H1 (cell line): ENCODE results near the gene ANXA9. TPM values are rescaled to one million over a fixed set of nuclear protein-coding genes. Genes with fewer than 3 reads are reported as not detected.

ENCODE experiments used
- CTCF ChIA-PET: fragments of 300-600 bp; sonication (Branson Sonifier 250); formaldehyde crosslinking; loops from one replicate; lab custom pipeline; 2021; ENCODE audit not compliant: partially characterized antibody; lab: Charles Lee
- POLR2A ChIA-PET: fragments of 300-600 bp; sonication (Branson Sonifier 250); formaldehyde crosslinking; loops from one replicate; lab custom pipeline; 2021; ENCODE audit warnings: inconsistent platforms; ENCODE audit not compliant: partially characterized antibody; lab: Charles Lee
- DNase-seq, 2 experiments: peaks; one replicate each; pipeline versions ENCODE4 v3.0.0 to v3.0.0-alpha.2; 2010 to 2022; ENCODE audit warnings: low spot score in 2 of 2, low read depth in 1 of 2, mixed read lengths in 1 of 2
- FAIRE-seq: peaks from 2 replicates; lab custom pipeline; 2011; peaks lifted over from hg19 to GRCh38; lab: Jason Lieb, UNC
- H2AFZ ChIP-seq: 2 replicates; pipeline ENCODE4 v1.8.1; 2012; ENCODE audit warnings: low read length, inconsistent platforms
- H2AK5ac ChIP-seq: 2 replicates; pipeline ENCODE4 v1.6.1; 2013; ENCODE audit warnings: low read depth, low read length
- H2BK120ac ChIP-seq: replicated peaks from 2 replicates; pipeline ENCODE3; 2013; ENCODE audit warnings: low read depth, low read length, inconsistent platforms
- H2BK12ac ChIP-seq: 2 replicates; pipeline ENCODE4 v1.6.1; 2013; ENCODE audit warnings: low read depth, low read length
- H2BK15ac ChIP-seq: 2 replicates; pipeline ENCODE4 v1.6.1; 2013; ENCODE audit warnings: low read length
- H2BK20ac ChIP-seq: 2 replicates; pipeline ENCODE4 v1.6.1; 2013; ENCODE audit warnings: low read length
- H2BK5ac ChIP-seq: 2 replicates; pipeline ENCODE4 v1.6.1; 2013; ENCODE audit warnings: low read depth, low read length
- H3K14ac ChIP-seq: 2 replicates; pipeline ENCODE4 v1.6.1; 2013; ENCODE audit warnings: inconsistent platforms; ENCODE audit not compliant: insufficient read length
- H3K18ac ChIP-seq: 2 replicates; pipeline ENCODE4 v1.6.1; 2013; ENCODE audit warnings: low read length; ENCODE audit errors: extremely low read depth
- H3K23ac ChIP-seq: 2 replicates; pipeline ENCODE4 v1.6.1; 2013; ENCODE audit warnings: inconsistent platforms; ENCODE audit not compliant: insufficient read length
- H3K23me2 ChIP-seq: 2 replicates; pipeline ENCODE4 v1.6.1; 2013; ENCODE audit warnings: low read depth, low read length
- H3K27ac ChIP-seq: 2 replicates; pipeline ENCODE4 v1.6.1; 2011; ENCODE audit warnings: low read depth, low read length, inconsistent platforms
- H3K27me3 ChIP-seq, 4 experiments: replicated peaks in 1 of 4; 1 replicate in 1 of 4; 2 replicates in 3 of 4; pipeline versions ENCODE4 v1.6.1 to v1.8.1; 2011 to 2013; ENCODE audit warnings: low read length in 3 of 4, mild to moderate bottlenecking in 3 of 4, inconsistent platforms in 2 of 4, mixed read lengths in 2 of 4, moderate library complexity in 1 of 4; ENCODE audit not compliant: control insufficient read depth in 3 of 4, insufficient read depth in 3 of 4; ENCODE audit errors: extremely low read depth in 1 of 4
- H3K36me3 ChIP-seq, 4 experiments: 2 replicates each; pipeline versions ENCODE4 v1.6.1 to v1.8.1; 2011 to 2013; ENCODE audit warnings: mild to moderate bottlenecking in 4 of 4, low read length in 3 of 4, moderate library complexity in 2 of 4, control low read depth in 1 of 4, inconsistent platforms in 1 of 4; ENCODE audit not compliant: insufficient read depth in 4 of 4, control insufficient read depth in 2 of 4
- H3K4ac ChIP-seq: replicated peaks from 2 replicates; pipeline ENCODE3; 2013; ENCODE audit warnings: low read length, low read depth, mixed read lengths, inconsistent platforms; ENCODE audit not compliant: insufficient read length
- H3K4me1 ChIP-seq, 4 experiments: replicated peaks in 1 of 4; 1 replicate in 1 of 4; 2 replicates in 3 of 4; pipeline versions ENCODE4 v1.6.1 to v1.8.1; 2011 to 2013; ENCODE audit warnings: low read length in 3 of 4, inconsistent platforms in 2 of 4, mixed read lengths in 1 of 4; ENCODE audit not compliant: insufficient read depth in 4 of 4, control insufficient read depth in 3 of 4
- H3K4me2 ChIP-seq, 2 experiments: 2 replicates each; pipeline versions ENCODE4 v1.6.1 to v1.8.1; 2011 to 2013; ENCODE audit warnings: low read depth in 2 of 2, low read length in 2 of 2, control low read depth in 1 of 2, inconsistent platforms in 1 of 2, mild to moderate bottlenecking in 1 of 2; ENCODE audit not compliant: insufficient read depth in 1 of 2
- H3K4me3 ChIP-seq, 4 experiments: fragments of 200-600, 300-600 bp in 1 of 4; sonication (generic), shearing (Covaris generic), sonication (Bioruptor Twin) in 1 of 4; 2 replicates each; pipeline versions ENCODE4 v1.5.1 to v1.8.1; 2011 to 2016; ENCODE audit warnings: low read length in 4 of 4, low read depth in 3 of 4, control low read depth in 2 of 4, inconsistent platforms in 2 of 4, mild to moderate bottlenecking in 2 of 4, mixed read lengths in 1 of 4, moderate library complexity in 1 of 4; ENCODE audit not compliant: insufficient read depth in 2 of 4; ENCODE audit errors: extremely low read depth in 1 of 4
- H3K56ac ChIP-seq: replicated peaks from 2 replicates; pipeline ENCODE3; 2013; ENCODE audit warnings: low read depth, mild to moderate bottlenecking, mixed read lengths, low read length, inconsistent platforms; ENCODE audit not compliant: insufficient read length
- H3K79me1 ChIP-seq: 2 replicates; pipeline ENCODE4 v1.6.1; 2013; ENCODE audit warnings: low read depth, low read length, control low read depth
- H3K79me2 ChIP-seq, 2 experiments: 2 replicates each; pipeline versions ENCODE4 v1.6.1 to v1.8.1; 2012 to 2013; ENCODE audit warnings: low read length in 2 of 2, mild to moderate bottlenecking in 2 of 2, inconsistent platforms in 1 of 2; ENCODE audit not compliant: insufficient read depth in 2 of 2, control insufficient read depth in 1 of 2
- H3K9ac ChIP-seq, 4 experiments: replicated peaks in 1 of 4; 1 replicate in 1 of 4; 2 replicates in 3 of 4; pipeline versions ENCODE4 v1.6.1 to v1.8.1; 2011 to 2013; ENCODE audit warnings: low read depth in 3 of 4, low read length in 3 of 4, control low read depth in 2 of 4, mild to moderate bottlenecking in 2 of 4, moderate library complexity in 2 of 4, inconsistent platforms in 1 of 4; ENCODE audit errors: extremely low read depth in 1 of 4
- H3K9me3 ChIP-seq, 2 experiments: 2 replicates each; pipeline versions ENCODE4 v1.6.1 to v1.8.1; 2012 to 2013; ENCODE audit warnings: mild to moderate bottlenecking in 2 of 2, moderate library complexity in 2 of 2, control low read depth in 1 of 2, inconsistent platforms in 1 of 2, low read depth in 1 of 2, low read length in 1 of 2, mixed read lengths in 1 of 2; ENCODE audit not compliant: insufficient read depth in 2 of 2
- H4K20me1 ChIP-seq, 2 experiments: replicated peaks in 1 of 2; 2 replicates each; pipeline versions ENCODE3 to v1.8.1; 2011 to 2013; ENCODE audit warnings: inconsistent platforms in 2 of 2, low read length in 2 of 2, mild to moderate bottlenecking in 1 of 2; ENCODE audit not compliant: insufficient read depth in 2 of 2, control insufficient read depth in 1 of 2
- H4K5ac ChIP-seq: 2 replicates; pipeline ENCODE4 v1.6.1; 2013; ENCODE audit warnings: low read length, low read depth, mixed read lengths, inconsistent platforms; ENCODE audit not compliant: insufficient read length
- H4K8ac ChIP-seq: 2 replicates; pipeline ENCODE4 v1.8.0; 2013; ENCODE audit warnings: mild to moderate bottlenecking, moderate library complexity, low read length, inconsistent platforms; ENCODE audit not compliant: insufficient read depth; ENCODE audit errors: extremely low read depth
- H4K91ac ChIP-seq: replicated peaks from 2 replicates; pipeline ENCODE3; 2013; ENCODE audit warnings: low read length, mixed read lengths, inconsistent platforms; ENCODE audit not compliant: insufficient read length
- BRCA1 ChIP-seq: IDR thresholded peaks from 2 replicates; pipeline ENCODE4 v1.6.1; 2012; ENCODE audit warnings: low read depth, low read length, improper control_type of control experiment
- MAFK ChIP-seq: IDR thresholded peaks from 2 replicates; pipeline ENCODE4 v1.6.1; 2012; ENCODE audit warnings: low read depth, mild to moderate bottlenecking, improper control_type of control experiment, low read length
- POLR2AphosphoS5 ChIP-seq: IDR thresholded peaks from 2 replicates; pipeline ENCODE4 v1.6.1; 2011; ENCODE audit warnings: low read depth, low read length
- SIRT6 ChIP-seq: IDR thresholded peaks from one replicate; pipeline ENCODE4 v1.7.1; 2012; ENCODE audit warnings: low read length, inconsistent platforms
- WGBS, 2 experiments: shearing (Covaris generic) in 1 of 2; methylation state at CpG; one replicate each; pipeline versions ENCODE4 v1.1.6 to v1.1.7; 2013 to 2015; ENCODE audit warnings: low lambda C conversion rate in 2 of 2, mixed read lengths in 2 of 2, inconsistent platforms in 1 of 2, low coverage in 1 of 2, missing lambda C conversion rate in 1 of 2; ENCODE audit not compliant: insufficient replicate concordance in 2 of 2, insufficient coverage in 1 of 2, insufficient read length in 1 of 2; ENCODE audit errors: extremely low coverage in 1 of 2, missing lambda C conversion rate in 1 of 2; 5-methylcytosine and 5-hydroxymethylcytosine counted together
- polyA plus RNA-seq, 7 experiments: library from polyadenylated mRNA; depleted of rRNA in 3 of 7; stranded (reverse) in 5 of 7; unstranded in 2 of 7; fragments of >200 nt in 5 of 7; fragments of 200-250 nt in 2 of 7; gene quantifications; 1 replicate in 5 of 7; 2 replicates in 1 of 7; 4 replicates in 1 of 7; pipeline versions ENCODE4 v1.2.1 to v1.2.3, GENCODE V29; 2011 to 2013; ENCODE audit warnings: missing spikeins in 2 of 7, mixed read lengths in 2 of 7
- total RNA-seq: library from RNA; stranded (reverse); fragmentation: NEBNext Ultra II Directional; extraction: Animal tissue kit (Norgen Biotek cat#: 25700); gene quantifications from 2 replicates; pipeline ENCODE4 v1.2.1, GENCODE V29; 2021

ANXA9 gene
- total and polyA plus RNA-seq, 2 of the 8 experiments (the other 6 are each of a cell fraction or from before 2014, with no cell fraction given) = 1.8 to 3.5 TPM

GRCh38 chr1:150964164-150964489, 18.0 kb upstream of the ANXA9 start:
- POLR2A ChIA-PET = interaction anchor here (0.7 to 10.1 kb wide), 7 partner anchors 11 to 42 kb away, joined by 3 to 126 read pairs (median 6); partner anchors contain the start of genes ANXA9, CERS2 and MINDY1

More at GRCh38 chr1:150964164-150964489, 18.0 kb upstream of the ANXA9 start:
- no peak overlapping the region for H3K14ac ChIP-seq
- no peak overlapping the region for H3K9ac ChIP-seq
- no peak overlapping the region for H2BK120ac ChIP-seq
- CTCF ChIA-PET = interaction anchor here (1.1 to 4.9 kb wide), 3 partner anchors 15 to 42 kb away, joined by 5 to 27 read pairs (median 6); partner anchors contain the start of gene MINDY1
- H3K4me3 ChIP-seq = no peak overlapping the region
- no peak overlapping the region for H3K18ac ChIP-seq
- no peak overlapping the region for H3K4ac ChIP-seq
- H4K20me1 ChIP-seq = peaks cover 5 to 7% of the 10 kb centered on the region in 2 experiments
- H3K36me3 ChIP-seq = peaks cover 37 to 94% (median 83%) of the 10 kb centered on the region in 4 experiments
- H3K27ac ChIP-seq = no peak overlapping the region; the same call in 1 of the 2 replicates
- TF ChIP-seq BRCA1 (no peak), POLR2AphosphoS5 (peak; percentile 66; the same call in 1 of the 2 replicates), MAFK (no peak), SIRT6 (no peak)
- 93% methylated on average over 5 of the region's 5 CpGs; no CpG with 5 or more reads in 1 of the 2 experiments for WGBS, 2 experiments
- H3K23ac ChIP-seq = no peak overlapping the region
- H2BK12ac ChIP-seq = 0 out of 2 replicates have a peak overlapping the region, but pooled peaks have one; percentile 3
- H2AK5ac ChIP-seq = no peak overlapping the region
- no peak overlapping the region for H4K8ac ChIP-seq
- no peak for FAIRE-seq
- no peak overlapping the region for H4K5ac ChIP-seq
- DNase-seq = no peak
- no peaks in the 10 kb centered on the region; a peak in 1 of 4 replicates for H3K9me3 ChIP-seq
- no peaks in the 10 kb centered on the region for H3K27me3 ChIP-seq
- H3K56ac ChIP-seq = no peak overlapping the region
- no peak overlapping the region for H4K91ac ChIP-seq
- H2BK5ac ChIP-seq = no peak overlapping the region
- peaks cover 4% of the 10 kb centered on the region; the same call in 1 of the 2 replicates for H3K79me1 ChIP-seq
- H2BK20ac ChIP-seq = no peak overlapping the region
- no peaks in the 10 kb centered on the region for H3K23me2 ChIP-seq
- peaks cover 0 to 8% of the 10 kb centered on the region in 2 experiments; a peak in 1 of 4 replicates for H3K79me2 ChIP-seq
- no peak overlapping the region for H2BK15ac ChIP-seq
- H3K4me1 ChIP-seq = peaks cover 0 to 4% (median 2%) of the 10 kb centered on the region in 4 experiments; a peak in 1 of 7 replicates
- no peak overlapping the region for H3K4me2 ChIP-seq
- H2AFZ ChIP-seq = no peak overlapping the region
